Rectal smooth muscle tissue (tissue), 1 donor: ENCODE measurements around the gene AMDHD1.
A peak's percentile ranks its signal among the peaks of the same experiment; 100 is the strongest.

Experiments used
- H3K27ac ChIP-seq: one replicate; pipeline ENCODE4 v1.7.0; 2013; ENCODE audit warnings: low read depth, low read length, inconsistent platforms
- H3K27me3 ChIP-seq: one replicate; pipeline ENCODE4 v1.7.0; 2013; ENCODE audit warnings: low read length; ENCODE audit not compliant: control insufficient read depth, insufficient read depth
- H3K36me3 ChIP-seq: one replicate; pipeline ENCODE4 v1.7.0; 2013; ENCODE audit warnings: low read length; ENCODE audit not compliant: control insufficient read depth, insufficient read depth
- H3K4me1 ChIP-seq: one replicate; pipeline ENCODE4 v1.7.0; 2013; ENCODE audit warnings: low read length; ENCODE audit not compliant: control insufficient read depth, insufficient read depth
- H3K4me3 ChIP-seq: one replicate; pipeline ENCODE4 v1.7.0; 2013; ENCODE audit warnings: low read length
- H3K9ac ChIP-seq: one replicate; pipeline ENCODE4 v1.7.0; 2013; ENCODE audit warnings: low read length

Gene AMDHD1, protein sequence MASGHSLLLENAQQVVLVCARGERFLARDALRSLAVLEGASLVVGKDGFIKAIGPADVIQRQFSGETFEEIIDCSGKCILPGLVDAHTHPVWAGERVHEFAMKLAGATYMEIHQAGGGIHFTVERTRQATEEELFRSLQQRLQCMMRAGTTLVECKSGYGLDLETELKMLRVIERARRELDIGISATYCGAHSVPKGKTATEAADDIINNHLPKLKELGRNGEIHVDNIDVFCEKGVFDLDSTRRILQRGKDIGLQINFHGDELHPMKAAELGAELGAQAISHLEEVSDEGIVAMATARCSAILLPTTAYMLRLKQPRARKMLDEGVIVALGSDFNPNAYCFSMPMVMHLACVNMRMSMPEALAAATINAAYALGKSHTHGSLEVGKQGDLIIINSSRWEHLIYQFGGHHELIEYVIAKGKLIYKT

DNA sequence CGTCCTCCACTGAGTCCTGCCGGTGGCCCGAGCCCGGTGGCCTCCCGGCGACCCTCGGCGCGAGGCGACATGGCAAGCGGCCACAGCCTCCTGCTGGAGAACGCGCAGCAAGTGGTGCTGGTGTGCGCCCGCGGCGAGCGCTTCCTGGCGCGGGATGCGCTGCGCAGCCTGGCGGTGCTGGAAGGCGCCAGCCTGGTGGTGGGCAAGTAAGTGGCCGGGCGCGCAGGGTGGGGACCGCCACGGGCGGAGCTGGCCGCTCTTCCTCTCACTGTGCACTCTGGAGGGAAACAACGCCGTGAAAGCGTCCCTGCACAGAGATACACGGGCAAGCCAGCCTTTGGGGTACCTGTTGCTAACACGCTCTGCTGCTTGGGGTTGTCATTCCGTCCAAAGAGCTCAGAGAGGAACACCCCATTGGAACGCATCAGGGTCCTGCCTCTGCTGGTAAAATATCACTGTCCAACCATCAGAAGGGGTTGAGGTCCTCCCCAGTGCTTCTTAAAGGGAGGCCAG lies at the start of gene AMDHD1:
TSS of gene AMDHD1 (plus strand) at position 2 of the 513 bp plus-strand sequence. CDS start at position 70, 68 bp downstream.
- H3K36me3 ChIP-seq: no peaks in the 10 kb centered on the region
- peak within 1 kb of the TSS; percentile 90 for H3K27ac ChIP-seq
- H3K27me3 ChIP-seq: no peaks in the 10 kb centered on the region
- peak within 1 kb of the TSS; percentile 83 for H3K9ac ChIP-seq
- peak within 1 kb of the TSS; percentile 92 for H3K4me3 ChIP-seq
- H3K4me1 ChIP-seq: no peaks in the 10 kb centered on the region

DNA sequence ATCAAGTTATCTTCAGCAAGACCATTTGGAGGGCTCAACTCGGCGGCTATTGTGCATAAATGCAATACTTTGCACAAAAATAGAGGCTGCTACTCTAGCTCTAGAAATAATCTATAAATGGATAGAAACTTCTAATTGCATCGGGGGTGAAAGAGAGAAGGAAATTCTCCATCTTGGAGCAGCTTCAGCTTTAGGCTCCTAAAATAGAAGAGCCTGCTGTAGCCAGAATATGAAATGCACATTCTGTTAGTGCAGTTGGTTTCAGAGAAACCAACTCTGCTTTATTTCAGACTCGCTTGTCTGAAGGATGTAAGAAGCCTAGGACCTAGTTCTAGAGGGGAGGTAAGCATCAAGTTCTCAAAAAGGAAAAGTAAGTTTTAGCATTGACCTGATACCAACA lies 46.3 kb upstream of the AMDHD1 start:
- Histone ChIP-seq H3K4me1 (no peaks in the 10 kb centered on the region), H3K36me3 (no peaks in the 10 kb centered on the region), H3K9ac (no peak overlapping the region), H3K27ac (no peak overlapping the region), H3K27me3 (no peaks in the 10 kb centered on the region), H3K4me3 (no peak overlapping the region)

DNA sequence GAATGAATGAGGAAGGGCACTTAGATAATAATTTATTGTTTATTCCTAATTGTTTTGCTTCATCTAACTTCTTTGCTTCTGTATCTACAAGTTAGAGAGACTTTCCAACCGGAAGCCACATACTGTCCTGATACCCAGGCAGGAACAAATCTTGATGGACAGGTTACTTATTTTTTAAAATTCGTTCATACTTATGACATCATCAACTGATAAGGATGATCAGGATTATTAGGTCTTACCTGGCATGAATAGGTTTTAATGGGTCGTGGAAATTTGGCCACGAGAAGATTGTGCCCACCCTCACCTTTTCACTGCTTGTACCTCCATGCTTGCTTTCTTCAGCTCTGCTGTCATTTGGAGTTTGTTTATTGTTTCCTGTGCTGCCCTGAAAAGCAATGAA lies 45.0 kb upstream of the AMDHD1 start:
- no peak overlapping the region for H3K4me3 ChIP-seq
- H3K36me3 ChIP-seq: no peaks in the 10 kb centered on the region
- H3K27ac ChIP-seq: no peak overlapping the region
- H3K4me1 ChIP-seq: no peaks in the 10 kb centered on the region
- H3K9ac ChIP-seq: no peak overlapping the region
- no peaks in the 10 kb centered on the region for H3K27me3 ChIP-seq

DNA sequence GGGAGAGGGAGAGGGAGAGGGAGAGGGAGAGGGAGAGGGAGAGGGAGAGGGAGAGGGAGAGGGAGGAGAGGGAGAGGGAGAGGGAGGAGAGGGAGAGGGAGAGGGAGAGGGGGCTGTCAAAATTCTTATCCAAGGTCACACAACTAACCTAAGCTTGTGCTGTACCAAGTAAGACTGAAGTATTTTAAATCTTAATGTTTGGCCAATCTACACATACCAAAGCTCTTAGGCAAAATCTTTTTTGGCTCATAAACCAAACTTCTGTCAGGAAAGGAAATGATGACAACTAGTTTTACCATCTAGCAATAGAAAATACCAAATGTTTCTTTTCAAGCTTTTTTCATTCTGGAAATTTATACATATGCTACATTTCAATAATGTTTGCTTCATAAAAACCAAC lies 34.6 kb upstream of the AMDHD1 start:
- Histone ChIP-seq H3K27ac (no peak overlapping the region), H3K27me3 (no peaks in the 10 kb centered on the region), H3K36me3 (no peaks in the 10 kb centered on the region), H3K4me3 (no peak overlapping the region), H3K4me1 (no peaks in the 10 kb centered on the region), H3K9ac (no peak overlapping the region)

DNA sequence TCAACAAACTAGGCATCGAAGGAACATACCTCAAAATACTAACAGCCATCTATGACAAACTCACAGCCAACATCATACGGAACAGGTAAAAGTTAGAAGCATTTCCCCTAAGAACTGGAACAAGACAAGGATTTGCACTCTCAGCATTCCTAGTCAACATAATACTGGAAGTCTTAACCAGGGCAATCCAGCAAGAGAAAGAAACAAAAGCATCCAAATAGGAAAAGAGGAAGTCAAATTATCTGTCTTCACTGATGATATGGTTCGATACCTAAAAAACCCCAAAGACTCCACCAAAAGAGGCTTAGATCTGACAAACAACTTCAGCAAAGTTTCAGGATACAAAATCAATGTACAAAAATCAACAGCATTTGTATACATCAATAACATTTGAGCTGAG lies 33.3 kb upstream of the AMDHD1 start:
- Histone ChIP-seq H3K27ac (no peak overlapping the region), H3K4me3 (no peak overlapping the region), H3K4me1 (no peaks in the 10 kb centered on the region), H3K9ac (no peak overlapping the region), H3K27me3 (no peaks in the 10 kb centered on the region), H3K36me3 (no peaks in the 10 kb centered on the region)

DNA sequence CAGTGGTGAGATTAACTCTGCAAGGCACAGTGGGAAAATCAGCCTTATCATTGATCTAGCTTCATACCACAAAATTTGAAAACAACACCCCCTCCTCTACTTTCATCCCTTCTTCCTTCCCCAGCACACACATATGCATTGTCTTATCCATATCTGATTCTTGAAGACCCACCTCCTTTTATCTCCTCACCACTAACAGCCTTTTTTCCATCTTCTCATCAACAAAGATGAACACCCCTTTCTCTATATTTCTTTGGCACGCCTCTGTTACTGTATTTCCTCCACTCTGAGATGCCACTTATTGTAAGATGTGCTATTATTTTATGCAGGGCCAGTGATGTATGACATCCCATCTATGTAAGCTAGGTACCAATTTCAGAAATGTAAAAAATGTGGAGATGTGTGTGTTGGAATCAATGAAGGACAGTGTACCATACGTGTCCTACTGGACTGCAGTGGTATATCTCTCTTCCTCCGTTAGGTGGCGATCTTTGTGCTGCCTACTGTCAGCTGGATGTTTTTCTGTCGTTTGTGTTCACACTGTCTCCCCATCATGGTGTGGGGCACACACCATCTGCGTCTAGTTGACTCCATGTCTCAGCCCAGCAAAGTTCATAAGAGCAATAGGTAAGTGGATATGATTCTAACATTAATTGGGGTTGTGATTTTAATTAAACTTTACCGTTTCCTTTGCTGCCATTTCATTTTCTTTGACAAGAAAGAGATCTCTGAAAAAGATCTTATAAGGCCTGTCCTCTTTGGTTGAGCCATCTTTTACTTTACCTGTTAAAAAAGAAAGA lies 24.7 kb upstream of the AMDHD1 start:
- Histone ChIP-seq H3K4me3 (no peak overlapping the region), H3K9ac (no peak overlapping the region), H3K27me3 (no peaks in the 10 kb centered on the region), H3K36me3 (no peaks in the 10 kb centered on the region), H3K4me1 (no peaks in the 10 kb centered on the region), H3K27ac (no peak overlapping the region)

DNA sequence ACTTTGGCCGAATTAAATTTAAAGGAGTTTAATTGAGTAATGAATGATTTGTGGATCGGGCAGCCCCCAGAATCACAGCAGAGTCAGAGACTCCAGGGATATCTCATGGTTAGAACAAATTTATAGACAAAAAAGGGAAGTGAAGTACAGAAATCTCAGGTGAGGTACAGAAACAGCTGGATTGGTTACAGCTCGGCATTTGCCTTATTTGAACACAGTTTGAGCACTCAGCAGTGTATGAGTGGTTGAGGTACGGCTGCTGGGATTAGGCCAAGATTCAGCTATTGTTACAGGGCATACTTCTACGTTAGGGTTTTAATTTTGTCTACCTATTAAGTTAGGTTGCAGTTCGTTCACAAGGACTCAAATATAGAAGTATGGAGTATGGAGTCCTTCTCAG lies 24.0 kb upstream of the AMDHD1 start:
- Histone ChIP-seq H3K4me3 (no peak overlapping the region), H3K9ac (no peak overlapping the region), H3K27ac (no peak overlapping the region), H3K36me3 (no peaks in the 10 kb centered on the region), H3K27me3 (no peaks in the 10 kb centered on the region), H3K4me1 (no peaks in the 10 kb centered on the region)

DNA sequence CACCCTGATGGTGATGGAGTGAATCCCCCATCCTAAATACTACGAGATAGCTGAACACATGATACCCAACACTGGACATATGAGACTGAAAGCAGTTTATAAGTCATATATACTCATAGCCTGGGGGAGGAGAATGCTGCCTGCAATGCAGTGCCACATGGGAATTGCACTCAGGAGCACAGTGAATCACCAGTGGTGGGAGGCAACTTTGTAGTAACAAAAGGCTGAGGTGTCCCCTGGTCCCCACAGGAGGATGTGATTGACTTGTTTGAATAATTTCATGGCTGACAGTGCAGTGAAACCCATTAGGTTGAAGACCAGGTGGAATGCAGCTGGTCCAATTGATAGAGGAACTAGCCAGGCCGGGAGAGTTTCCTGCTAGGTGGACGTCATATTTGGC lies 20.9 kb upstream of the AMDHD1 start:
- H3K9ac ChIP-seq: no peak overlapping the region
- H3K4me3 ChIP-seq: no peak overlapping the region
- H3K4me1 ChIP-seq: no peaks in the 10 kb centered on the region
- H3K36me3 ChIP-seq: no peaks in the 10 kb centered on the region
- H3K27me3 ChIP-seq: no peaks in the 10 kb centered on the region
- H3K27ac ChIP-seq: no peak overlapping the region

DNA sequence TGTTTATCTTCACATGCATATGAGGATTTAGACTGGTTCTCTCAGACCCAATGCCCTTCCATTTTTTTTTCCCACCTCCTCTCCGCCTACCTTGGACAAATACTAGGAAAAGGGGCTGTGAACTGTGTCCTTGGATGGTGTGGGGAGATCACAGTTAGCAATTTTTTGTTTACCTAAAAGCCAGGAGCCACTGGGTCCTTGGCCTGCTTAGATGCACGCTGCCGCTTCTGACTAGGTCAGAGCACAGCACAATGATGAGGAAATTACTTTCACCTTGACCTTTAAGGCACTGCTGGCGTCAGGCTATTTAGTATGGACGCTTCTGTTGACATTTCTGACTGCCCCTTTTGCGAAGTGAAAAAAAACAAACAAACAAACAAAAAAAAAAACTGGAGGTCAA lies 2.6 kb upstream of the AMDHD1 start:
- Histone ChIP-seq H3K4me3 (no peak overlapping the region), H3K27me3 (no peaks in the 10 kb centered on the region), H3K4me1 (no peaks in the 10 kb centered on the region), H3K27ac (no peak overlapping the region), H3K9ac (no peak overlapping the region), H3K36me3 (no peaks in the 10 kb centered on the region)

DNA sequence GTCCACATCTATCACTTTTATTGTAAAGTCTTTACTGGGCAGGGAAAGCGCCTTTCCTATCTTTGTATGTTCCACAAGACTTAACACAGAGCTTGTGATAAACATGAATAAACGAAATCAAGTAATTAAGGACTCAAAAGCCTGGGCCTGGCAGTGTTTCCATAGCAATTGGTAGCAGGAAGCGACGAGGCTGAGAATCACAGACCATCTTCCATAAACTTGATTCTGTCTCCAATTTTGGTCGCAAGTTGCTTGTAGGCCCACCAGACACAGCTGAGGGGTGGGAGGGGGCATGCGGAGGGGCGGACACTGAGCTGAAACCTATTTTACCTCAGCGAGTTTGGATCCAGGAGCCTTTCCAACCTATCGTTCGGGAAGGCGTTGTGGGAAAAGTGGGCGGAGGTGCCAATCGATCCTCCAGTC lies 1.0 kb upstream of the AMDHD1 start:
- H3K27me3 ChIP-seq: no peaks in the 10 kb centered on the region
- H3K4me3 ChIP-seq: peak overlapping the region; percentile 92
- H3K9ac ChIP-seq: peak overlapping the region; percentile 83
- peak overlapping the region; percentile 90 for H3K27ac ChIP-seq
- H3K36me3 ChIP-seq: no peaks in the 10 kb centered on the region
- H3K4me1 ChIP-seq: no peaks in the 10 kb centered on the region

DNA sequence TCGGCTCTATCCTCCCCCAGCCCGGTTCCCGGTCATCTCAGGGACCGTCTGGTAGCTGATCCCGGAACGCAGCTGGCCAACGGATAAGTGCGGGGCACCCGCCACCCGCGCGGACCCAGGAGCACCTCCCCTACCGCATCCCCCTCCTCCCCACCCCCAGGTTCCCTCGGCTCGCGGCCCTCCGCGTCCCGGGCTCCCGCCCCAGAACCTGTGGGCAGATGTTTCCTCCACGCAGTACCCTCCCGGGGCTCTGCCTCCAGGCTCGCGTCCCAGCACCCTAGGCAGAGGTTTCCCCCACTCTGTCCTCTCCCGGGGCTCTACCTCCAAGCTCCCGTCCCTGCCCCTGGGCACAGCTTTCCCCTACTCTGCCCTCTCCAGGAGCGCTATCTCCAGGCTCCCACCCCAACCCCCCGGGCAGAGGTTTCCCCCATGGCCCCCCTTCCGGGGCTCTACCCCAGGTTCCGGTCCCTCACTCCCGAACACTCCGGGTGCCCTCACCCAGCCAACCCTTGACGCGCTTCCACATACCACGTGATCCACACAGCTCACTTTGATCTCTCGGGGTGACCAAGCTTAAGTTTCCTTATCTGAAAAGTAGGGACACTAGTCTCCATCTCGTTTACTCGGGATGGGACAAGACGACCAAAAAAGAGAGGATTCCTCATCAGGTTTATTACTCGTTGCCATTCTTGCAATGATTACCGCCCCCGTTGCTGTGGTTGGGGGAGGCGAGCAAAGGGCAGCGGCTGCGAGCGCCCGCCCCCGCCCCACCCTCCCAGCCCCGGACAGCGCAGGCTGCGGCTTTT lies 404 bp upstream of the AMDHD1 start, which contains the start of gene CCDC38:
TSS of gene CCDC38 (minus strand) at position 91 of the 806 bp plus-strand sequence. CDS start 6,105 bp downstream, outside the sequence.
- Histone ChIP-seq H3K27ac (peak within 1 kb of the TSS; percentile 90), H3K9ac (peak within 1 kb of the TSS; percentile 83), H3K4me3 (peak within 1 kb of the TSS; percentile 92), H3K27me3 (no peaks in the 10 kb centered on the region), H3K36me3 (no peaks in the 10 kb centered on the region), H3K4me1 (no peaks in the 10 kb centered on the region)
